NCI-H2227 (cell line): ENCODE data around the gene ADAMTS16.

Source experiments
- DNase-seq: peaks from one replicate; lab custom pipeline; 2025; ENCODE audit not compliant: unreplicated experiment; lab: John Stamatoyannopoulos, UW

Gene ADAMTS16

DNA sequence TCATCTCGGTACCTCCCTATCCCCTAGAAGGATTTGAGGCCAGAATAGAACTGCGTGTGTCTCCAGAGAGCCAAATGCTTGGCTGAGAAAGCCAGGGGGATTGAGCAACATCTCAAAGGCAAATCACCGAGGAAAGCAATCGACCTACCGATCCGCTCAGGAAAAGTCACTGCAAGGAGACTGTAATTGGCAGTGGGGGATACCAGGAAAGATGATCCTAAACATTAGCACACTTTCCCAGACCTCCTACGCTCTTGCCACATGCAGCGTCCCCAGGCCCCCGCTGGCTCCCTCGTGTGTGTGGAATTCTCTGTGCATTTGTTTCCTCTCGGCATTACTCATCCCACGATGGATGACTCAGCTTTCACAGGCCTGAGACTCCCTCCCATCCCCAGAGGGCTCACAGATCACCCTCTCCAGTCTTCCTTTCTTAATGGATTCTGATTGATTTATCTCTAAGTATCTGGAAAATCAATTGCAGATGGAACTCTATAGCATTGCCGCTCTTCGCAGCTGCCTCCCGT lies 200.1 kb downstream of the ADAMTS16 start:
- DNase-seq, result peak; percentile 21

DNA sequence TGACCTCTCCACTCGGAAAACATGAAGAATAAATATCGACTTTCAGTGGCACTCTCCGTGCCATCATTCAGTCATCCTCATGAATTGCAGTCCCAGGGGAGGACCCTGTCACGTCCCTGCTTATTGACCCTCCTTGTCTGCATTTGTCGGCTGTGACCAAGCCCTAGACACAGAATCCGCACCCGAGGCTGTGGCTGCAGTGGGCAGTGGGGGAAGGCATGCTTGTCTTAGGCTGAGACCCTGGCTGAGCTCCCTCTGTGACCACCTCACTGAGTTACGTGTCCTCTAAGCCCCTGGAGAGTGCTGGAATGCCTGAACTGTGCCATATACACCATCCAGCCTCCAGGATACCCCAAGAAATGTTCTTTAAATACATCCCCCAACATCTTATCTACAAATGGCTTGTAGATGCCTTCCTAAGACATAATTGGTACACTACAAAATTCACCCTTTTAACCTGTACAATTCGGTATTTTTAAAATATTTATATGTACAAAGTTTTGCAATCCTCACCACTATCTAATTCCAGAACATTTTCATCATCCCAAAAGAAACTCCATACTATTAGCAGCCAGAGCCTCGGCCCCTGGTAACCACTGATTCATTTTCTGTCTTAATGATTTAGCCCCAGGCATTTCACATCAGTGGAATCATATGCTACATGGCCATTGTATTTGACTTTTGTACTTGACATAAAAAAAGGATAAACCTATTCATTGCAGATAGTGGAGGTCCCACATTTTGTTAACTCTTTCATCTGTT lies 201.6 kb downstream of the ADAMTS16 start:
- DNase-seq, result no peak

DNA sequence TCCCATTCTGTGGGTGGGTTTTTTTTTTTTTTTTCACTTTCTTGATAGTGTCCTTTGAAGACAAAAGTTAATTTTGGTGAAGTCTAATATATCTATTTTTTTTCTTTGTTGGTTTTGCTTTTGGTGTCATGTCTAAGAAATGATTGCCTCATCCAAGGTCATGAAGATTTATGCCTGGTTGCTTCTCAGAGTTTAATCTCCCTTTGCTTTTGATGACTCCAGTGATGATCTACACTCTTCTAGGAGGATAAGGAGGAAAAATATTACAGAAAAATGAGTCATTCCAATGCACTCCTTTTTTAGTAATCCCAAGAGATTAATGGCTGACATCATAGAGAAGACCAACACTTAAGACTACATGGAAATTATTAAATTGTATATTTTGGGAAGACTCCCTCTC lies 202.7 kb downstream of the ADAMTS16 start:
- no peak for DNase-seq

DNA sequence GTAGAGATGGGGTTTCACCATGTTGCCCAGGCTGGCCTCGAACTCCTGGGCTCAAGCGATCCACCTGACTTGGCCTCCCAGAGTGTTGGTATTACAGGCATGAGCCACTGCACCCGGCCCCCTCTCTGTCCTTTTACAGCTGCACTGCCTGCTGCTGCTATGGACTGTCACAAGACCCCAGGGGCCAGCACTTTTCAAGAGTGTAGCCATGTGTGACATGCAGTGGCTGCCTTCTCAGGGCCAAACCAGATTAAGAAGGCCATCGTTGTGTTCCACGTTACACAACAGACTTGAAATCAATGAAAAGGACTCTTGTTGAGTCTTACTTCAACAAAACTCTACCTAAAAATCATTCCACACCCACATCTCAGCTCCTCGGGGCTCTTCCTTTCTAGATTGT lies 203.4 kb downstream of the ADAMTS16 start:
- DNase-seq, result no peak

DNA sequence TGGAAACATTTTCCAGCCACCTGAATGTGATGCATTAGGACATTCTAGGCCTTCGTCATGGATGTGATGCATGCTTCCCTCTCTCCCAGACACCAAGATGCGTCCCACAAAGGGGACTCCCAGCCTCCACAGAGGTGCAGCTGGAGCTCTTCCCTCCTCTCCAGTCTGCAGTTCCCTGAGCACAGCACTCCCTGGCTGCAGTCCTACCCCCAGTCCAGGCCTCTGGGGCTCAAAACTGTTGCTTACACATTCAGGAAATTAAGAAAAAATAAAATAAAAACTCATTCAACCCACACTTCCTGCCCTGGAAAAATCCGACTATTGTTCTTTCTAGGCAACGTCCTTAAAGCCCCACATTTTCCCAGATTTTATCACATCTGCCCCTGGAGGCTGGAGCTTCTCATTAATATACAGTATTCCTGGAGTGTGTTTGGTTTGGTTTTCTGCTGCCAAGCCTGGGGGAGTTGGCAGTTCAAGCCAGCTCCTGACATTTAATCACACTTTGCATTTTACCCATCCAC lies 204.0 kb downstream of the ADAMTS16 start:
- DNase-seq, result no peak

DNA sequence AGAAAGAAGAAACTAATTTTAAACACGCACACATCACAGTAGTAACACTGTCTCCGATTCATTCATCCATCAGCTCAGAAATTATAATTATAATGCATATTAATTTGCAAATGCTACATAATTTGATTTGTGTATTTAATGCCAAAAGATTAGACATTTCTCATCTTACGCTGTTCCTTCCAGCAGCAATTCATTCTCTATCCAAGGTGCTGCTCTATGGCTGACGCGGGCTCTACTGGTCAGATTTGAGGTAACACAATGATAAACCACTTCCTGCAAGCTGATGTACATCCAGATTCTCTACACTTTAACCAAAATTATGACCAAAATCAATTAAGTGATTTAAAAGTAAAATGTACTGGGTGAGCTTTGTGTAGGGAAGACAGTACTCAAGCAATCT lies 204.5 kb downstream of the ADAMTS16 start:
- DNase-seq, result no peak

DNA sequence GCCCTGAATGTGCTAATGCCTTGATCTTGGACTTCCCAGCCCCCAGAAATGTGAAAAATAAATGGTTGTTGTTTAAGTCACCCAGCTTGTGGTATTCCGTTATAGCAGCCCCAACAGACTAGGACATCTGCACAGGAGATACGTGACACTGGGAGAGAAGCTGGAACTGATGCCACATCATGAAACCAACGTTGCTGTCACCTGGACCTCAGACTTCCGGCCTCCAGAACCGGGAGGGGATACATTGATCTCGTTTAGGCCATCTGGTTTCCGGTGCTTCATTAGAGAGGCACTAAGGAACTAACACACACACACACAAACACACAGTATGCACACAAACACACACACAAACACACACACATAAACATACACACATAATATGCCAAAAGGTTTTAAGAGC lies 207.3 kb downstream of the ADAMTS16 start:
- DNase-seq, result no peak

DNA sequence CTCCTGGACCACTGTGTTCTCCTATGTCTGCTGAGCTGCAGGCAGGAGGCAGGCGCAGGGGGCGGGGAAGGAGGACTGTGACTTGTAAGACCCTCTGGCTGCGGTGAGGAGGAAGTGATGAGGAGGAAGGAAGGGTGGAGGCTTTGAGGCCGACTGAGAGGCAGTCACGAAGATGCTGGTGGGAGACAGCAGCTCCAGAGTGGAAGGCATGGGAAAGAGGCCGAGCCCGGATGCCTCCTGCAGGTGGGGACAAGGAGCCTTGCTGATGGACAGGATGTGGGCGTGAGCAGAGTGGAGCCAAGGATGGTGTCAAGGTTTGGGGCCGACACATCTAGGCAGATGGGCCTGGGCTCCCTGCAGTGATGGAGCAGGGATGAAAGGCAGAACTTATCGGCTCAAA lies 208.0 kb downstream of the ADAMTS16 start:
- DNase-seq, result no peak

DNA sequence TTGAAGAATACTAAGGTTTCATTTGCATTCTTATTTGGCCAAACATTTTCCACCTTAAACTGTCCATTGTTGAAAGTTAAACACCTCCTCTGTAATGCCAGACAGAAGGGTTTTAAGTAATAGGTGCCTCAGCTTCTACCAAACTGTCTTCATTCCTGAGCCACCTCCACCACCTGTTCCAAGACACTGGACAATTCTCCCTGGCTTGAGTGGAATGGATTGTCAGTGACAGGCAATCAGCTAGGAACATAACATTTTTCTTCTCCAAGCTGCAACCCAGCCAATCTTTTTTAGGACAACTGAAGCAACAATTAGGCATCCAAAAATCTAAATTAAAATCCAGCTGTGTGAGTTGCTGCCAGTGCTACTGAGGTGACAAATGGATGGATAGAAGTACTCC lies 208.4 kb downstream of the ADAMTS16 start:
- DNase-seq, result no peak

DNA sequence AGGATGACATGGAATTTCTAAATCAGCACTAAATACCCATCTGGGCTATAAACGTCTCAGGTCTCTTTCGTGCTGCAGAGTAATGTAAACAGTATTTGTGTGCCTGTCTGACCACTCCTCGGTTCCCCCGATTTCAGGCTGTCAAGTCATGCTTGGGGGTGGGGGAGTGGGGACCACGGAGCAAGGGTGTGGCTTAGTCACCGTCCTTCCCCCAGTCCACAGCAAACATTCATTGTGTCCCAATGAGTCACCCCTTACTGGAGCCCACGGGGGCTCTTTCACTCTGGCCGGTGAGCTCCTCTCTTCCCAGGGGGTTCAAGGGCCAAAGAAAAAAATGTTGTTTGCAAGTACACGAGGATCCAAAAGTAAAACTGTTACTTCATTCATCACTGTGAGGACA lies 210.0 kb downstream of the ADAMTS16 start:
- no peak for DNase-seq

DNA sequence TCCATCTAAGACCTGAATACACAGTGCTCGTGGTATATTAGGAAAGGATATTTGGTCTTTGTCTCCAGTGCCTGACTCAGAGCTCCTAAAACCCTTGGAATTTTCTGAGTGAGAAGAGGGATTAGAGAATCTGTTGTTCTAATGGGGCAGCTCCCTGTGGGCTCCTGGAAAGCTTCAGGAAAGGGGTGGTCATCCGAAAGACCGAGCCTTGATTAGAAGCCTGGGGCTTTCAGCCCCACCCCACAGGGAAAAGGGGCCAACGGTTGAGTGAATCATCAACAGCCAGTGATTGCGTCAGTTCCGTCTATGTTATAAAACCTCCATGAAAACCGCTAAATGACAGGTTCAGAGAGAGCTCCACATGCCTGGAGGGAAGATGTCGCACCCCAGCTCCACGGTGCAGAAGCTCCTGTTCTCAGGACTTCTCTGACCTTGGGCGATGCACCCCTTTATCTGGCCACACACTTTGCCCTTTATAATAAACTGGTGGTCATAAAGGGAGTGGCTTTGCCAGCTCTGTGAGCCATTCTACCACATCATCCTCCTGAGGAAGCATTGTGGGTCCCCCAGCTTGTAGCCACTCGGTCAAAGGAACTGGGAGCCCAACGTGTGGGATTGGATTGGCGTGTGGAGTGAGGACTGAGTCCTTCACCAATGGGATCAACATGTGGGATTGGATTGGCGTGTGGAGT lies 211.3 kb downstream of the ADAMTS16 start:
- no peak for DNase-seq

DNA sequence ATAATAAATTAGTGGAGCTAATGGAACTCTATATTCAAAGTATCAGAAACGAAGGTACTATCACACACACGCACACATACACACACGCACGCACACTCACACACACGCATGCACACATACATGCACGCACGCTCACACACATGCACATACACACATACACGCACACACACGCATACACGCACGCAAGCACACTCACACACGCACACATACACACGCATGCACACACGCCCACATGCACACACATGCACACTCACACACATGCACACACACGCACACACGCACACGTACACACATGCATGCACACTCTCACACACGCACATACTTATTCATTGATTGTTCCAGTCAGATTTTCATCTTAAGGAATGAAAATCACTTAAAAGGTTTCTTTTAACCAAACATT lies 212.5 kb downstream of the ADAMTS16 start:
- no peak for DNase-seq

DNA sequence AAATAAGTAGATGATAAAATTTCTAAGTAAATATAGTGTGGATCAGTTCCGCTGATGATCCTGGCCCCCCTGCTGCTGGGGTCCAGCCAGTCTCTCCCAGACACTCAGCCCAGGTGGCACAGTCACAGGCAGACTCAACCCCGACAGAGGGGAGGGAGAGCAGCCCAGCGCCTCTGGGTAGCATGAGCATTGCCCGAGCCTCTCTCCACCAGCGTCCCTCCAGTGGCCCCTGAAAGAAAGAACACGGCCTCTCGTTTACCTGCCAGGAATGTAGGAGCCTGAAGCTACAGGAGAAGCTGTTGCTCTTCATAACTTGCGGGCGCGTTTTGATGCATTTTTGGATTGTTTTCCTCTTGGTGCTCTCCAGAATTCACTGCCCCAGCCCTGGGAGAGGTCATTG lies 213.6 kb downstream of the ADAMTS16 start:
- no peak for DNase-seq

DNA sequence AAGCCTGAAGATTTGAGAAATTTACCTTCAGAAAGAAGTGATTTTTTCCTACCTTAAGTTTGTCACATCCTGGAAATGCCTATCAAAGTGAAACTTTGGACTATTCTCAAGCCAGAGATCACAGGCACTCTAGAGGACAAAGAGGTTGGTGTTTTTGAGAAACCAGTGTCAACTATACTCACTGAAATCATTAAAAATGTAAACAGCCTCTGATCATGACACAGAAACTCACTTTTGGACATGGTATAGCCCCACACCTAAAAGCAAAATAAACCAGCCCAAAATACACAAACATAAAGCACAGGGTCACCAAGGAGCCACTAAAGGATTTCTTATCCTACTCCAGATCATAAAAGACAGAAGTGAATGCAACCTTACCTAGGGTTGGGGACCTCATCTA lies 216.6 kb downstream of the ADAMTS16 start:
- DNase-seq, result no peak

DNA sequence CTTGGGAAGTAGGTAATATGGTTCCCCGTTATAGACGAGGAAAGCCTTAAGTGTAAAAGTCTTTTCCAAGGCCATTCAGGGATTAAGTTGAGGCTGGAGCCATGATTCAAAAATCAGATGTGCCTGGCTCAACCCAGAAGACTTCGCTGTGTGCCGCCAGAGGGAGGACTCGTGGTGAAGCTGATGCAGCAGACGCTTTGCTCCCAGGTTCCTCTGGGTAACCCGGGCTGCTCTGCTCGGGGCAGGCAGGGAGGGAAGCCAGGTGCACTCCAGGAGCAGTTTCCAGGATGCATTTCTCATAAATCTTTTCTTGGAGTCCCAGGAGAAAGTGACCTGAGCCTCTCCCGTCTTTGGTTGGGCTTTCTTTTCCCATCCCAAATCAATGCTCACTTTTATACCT lies 219.5 kb downstream of the ADAMTS16 start:
- no peak for DNase-seq

DNA sequence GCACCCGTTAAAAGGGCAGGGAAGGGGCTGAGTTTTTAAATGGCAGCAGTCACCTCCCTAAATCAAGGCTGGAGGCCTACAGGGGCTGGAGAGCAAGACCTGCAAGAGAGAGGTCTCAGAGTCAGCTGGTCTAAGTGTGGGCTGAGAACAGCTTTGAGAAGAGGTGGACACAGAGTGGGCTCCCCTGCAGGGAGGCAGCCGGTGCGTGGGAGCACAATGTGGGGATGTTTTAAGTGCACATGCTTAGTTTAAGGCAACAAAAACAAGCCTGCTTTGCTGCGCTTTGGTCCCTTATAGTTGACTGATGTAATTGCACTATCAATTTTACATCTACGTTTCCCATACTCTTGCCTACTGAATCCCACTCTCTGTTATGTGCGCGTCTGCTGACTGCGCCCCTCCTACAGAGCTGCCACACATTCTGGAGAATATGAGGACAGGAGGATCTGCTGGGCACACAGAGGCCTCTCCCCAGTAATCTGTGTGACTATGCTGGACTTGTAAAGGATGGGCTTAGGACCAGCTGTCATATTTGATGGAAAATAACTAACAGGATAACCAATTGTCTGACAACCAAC lies 220.3 kb downstream of the ADAMTS16 start:
- DNase-seq, result no peak

DNA sequence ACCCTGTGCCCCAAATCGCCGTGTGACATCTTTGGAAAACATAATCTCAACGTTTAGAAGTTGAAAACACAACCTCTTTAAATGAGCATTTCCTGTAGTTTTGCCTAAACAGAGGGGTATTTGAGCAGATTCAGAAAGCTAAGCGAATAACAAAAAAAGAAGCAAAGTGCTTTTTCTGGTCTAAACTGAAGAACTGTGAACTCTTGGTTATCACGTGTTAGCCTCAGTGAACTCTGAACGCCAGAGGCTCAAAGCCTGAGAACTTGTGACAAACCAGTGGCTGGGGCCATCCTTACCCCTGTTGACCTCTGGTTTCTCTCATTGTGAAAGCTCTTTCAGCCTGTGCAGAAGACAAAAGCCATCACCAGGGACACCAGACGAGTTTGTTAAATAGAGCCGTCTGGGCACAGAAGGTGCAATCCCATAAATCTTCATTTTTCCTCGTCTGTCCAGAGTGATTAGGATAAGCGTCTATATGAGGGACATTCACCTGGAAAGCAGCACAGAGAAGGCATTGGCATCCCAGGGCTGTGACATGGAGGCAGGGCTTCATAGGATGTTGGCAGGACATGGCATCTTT lies 220.9 kb downstream of the ADAMTS16 start:
- DNase-seq, result no peak

DNA sequence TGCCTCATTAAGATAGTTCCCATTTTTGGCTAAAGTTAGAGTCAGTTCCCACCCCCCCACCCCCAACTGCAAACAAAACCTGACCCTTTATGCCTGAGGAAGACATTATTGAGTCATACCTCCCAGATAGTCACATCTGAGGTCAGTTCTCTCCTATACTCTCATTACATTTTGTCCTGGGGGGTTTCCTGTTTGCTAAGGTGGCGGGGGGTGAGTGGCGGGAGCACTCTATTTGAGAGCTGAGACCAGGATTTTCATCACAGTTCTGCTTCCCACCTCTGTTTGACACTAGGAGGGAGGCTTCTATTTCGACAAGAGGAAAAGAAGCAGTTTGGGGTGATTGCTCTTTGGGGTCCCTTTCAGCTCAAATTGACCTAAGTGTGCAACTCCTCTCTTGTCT lies 222.9 kb downstream of the ADAMTS16 start:
- no peak for DNase-seq

DNA sequence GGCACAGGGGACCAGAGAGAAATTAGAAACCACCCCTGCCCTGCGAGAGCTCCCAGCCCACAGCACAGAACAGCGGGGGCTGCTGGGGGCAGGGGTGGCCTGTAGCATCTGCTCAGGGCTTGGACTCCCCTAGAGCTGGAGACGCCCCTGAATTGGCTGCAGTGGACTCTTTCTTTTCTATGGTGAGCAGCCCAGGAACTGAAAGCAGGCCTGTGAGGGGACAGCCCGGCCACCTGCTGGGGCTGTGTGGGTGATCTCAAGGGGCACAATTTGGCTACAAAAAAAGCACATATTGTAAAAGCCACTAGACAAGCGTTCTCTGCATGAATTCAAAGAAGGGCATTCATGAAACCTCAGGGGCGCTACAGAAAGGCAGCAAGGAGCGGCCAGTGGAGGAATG lies 224.8 kb downstream of the ADAMTS16 start:
- DNase-seq, result no peak

DNA sequence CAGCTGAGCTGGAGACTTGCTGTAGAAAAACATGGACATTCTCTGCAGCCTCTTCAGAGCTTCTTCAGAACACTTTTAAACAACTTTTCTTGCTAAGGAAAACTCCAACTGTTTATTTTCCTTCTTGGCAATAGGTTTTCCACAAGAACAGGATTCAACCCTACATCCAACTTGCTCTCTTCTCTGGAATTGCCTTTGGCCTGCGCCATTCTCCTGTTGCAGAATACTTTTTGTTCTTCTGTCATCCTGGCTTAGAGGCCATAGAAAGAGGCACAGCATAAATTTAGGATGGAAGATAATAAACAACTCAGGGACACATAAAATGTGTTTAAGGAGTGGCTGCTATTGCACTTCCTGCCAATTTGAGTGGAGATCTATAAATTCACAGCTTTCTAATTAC lies 227.6 kb downstream of the ADAMTS16 start:
- no peak for DNase-seq

DNA sequence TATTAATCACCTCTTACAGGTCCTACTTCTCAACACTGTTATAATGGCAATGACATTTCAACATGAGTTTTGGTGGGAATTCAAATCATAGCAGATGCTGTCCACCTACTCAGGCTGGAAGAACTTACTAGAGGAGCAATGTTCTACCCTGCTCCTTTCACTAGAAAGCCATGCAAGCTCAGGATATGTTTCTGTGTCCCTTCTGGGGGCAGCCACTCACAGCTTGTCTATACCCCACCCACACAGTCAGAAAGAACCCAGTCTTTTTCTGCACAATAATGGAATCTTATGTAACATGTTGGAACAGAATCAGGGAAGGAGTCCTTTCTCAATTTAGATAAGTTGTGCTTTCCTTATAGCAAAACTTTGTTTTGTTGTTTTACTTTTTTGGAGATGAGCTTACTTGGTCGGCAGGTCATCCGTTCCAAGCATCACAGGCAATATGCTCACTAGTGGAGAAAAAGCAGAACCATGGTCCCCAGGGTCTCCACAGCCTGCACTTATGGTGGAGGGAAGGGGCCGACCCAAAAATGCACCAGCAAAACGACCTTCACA lies 229.0 kb downstream of the ADAMTS16 start:
- DNase-seq, result no peak
